ENCODE results near the gene ALG1. TPM values are rescaled to one million over a fixed set of nuclear protein-coding genes. Genes with fewer than 3 reads are reported as not detected.

The ALG1 gene
- total and polyA plus RNA-seq, 2 of the 13 experiments (the other 11 are each of a cell fraction or from before 2014, with no cell fraction given): 43.3 to 75.6 TPM

DNA sequence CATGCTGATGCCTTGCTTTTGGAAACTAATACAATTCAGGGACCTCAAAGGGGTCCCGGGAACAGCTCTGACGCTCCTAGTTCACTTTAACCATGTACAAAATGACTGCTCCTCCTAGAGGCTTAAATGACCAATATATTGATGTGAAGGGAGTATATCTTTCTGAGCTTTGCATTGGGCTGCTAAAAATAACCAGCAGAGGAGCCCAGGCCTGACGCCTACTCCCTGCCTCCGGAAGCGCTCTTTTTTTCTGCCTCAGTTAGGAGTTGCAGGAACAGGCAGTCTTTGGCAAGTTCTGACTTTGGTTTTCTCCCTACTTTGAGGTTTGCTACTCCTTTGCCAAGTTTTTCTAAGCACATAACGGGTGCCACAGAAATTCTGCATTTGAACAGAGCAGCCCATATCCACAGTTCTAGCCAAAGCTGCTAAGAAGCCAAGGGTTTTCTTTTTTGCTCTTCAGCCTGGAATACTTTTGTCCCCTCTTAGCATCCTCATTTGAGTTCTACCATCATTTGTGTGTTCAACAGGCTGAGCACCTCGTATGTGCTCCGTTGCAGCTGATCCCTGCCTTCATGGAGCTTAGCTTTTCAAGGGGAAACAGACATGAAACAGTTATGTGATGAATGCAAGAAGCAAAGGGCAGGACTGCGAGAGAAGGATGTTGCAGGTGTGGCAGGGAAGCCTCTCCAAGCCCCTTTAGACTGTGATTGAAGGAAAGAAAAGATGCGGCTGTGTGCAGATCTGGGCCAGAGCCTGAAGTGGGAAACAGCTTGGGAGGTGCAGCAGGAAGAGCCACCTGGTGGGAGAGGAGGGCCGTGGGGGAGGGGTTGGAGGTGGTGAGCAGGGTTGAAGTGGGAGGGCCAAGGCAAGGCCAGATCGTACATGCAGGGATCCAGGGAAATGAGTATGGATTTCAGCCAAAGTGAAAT, 35.2 kb upstream of the ALG1 start (continued):
- TF ChIP-seq ZNF318 (CRISPR knock-in tag; IDR thresholded peaks at IDR 0.05) (0 out of 2 replicates have a peak, but pooled peaks have one; percentile 41), ZNF543 (CRISPR knock-in tag; IDR thresholded peaks at IDR 0.05) (no peak), SAP130 (CRISPR knock-in tag; IDR thresholded peaks at IDR 0.05; ENCODE audit: low read depth) (peak; percentile 22; the same call in 1 of the 2 replicates), POLR2AphosphoS5 (IDR thresholded peaks at IDR 0.05; ENCODE audit: low read depth, low read length) (no peak; the same call in none of the 2 replicates), ATM (IDR thresholded peaks at IDR 0.05; ENCODE audit: borderline replicate concordance) (no peak), AFF4 (CRISPR knock-in tag; IDR thresholded peaks at IDR 0.05) (no peak), TGIF2 (CRISPR knock-in tag; IDR thresholded peaks at IDR 0.05) (peak; percentile 42; the same call in 1 of the 2 replicates), ZSCAN9 (CRISPR knock-in tag; IDR thresholded peaks at IDR 0.05; ENCODE audit: borderline replicate concordance) (0 out of 2 replicates have a peak, but pooled peaks have one; percentile 29), ZNF773 (CRISPR knock-in tag; IDR thresholded peaks at IDR 0.05; ENCODE audit: borderline replicate concordance) (no peak), THYN1 (CRISPR knock-in tag; IDR thresholded peaks at IDR 0.05; ENCODE audit: borderline replicate concordance, low read depth) (0 out of 2 replicates have a peak, but pooled peaks have one; percentile 74), RAD51 (IDR thresholded peaks at IDR 0.05; ENCODE audit: borderline replicate concordance) (no peak), ZBTB37 (CRISPR knock-in tag; IDR thresholded peaks at IDR 0.05) (no peak), ZSCAN25 (CRISPR knock-in tag; IDR thresholded peaks at IDR 0.05) (peak; percentile 98), SMYD3 (CRISPR knock-in tag; IDR thresholded peaks at IDR 0.05) (peak; percentile 66; the same call in 1 of the 2 replicates)
